ENCODE measurements around the gene NAA25. TPM values are rescaled to one million over a fixed set of nuclear protein-coding genes. Genes with fewer than 3 reads are reported as not detected.

Gene NAA25
- total and polyA plus RNA-seq, 7 donors = 10.9 to 46.5 (median 28.1) TPM

GRCh38 chr12:112031472-112031871, 77.1 kb downstream of the NAA25 start:
- no peak for TF ChIP-seq CTCF (IDR thresholded peaks at IDR 0.05)
- ATAC-seq (no peak), DNase-seq (no peak)
- H3K4me1 ChIP-seq = no peaks in the 10 kb centered on the region
- intact Hi-C loops (cut with DNase I) = loop anchor here in 1 of 2 donors (10.0 kb wide), 1 partner anchor 203 kb away; no protein-coding TSS in a partner anchor
- no peaks in the 10 kb centered on the region for H3K9me3 ChIP-seq
- 89 to 94% (median 92%) methylated on average over 2 of the region's 2 CpGs for WGBS, 3 donors
- H3K36me3 ChIP-seq (ENCODE audit: insufficient read depth in 1 of 2, low read depth in 1 of 2) = peaks cover 13 to 99% of the 10 kb centered on the region in 2 donors
- no peak overlapping the region for H3K4me3 ChIP-seq
- no peak overlapping the region for H3K27ac ChIP-seq
- H3K27me3 ChIP-seq (ENCODE audit: insufficient read depth in 3 of 3, low read length in 2 of 3) = no peaks in the 10 kb centered on the region

GRCh38 chr12:112029301-112029700, 79.3 kb downstream of the NAA25 start:
- no peak for TF ChIP-seq CTCF (IDR thresholded peaks at IDR 0.05)
- WGBS, 3 donors = 91 to 97% (median 94%) methylated on average over 2 of the region's 2 CpGs
- DNase-seq (no peak), ATAC-seq (no peak)
- no peak overlapping the region for H3K27ac ChIP-seq
- no peaks in the 10 kb centered on the region for H3K27me3 ChIP-seq (ENCODE audit: insufficient read depth in 3 of 3, low read length in 2 of 3)
- H3K4me3 ChIP-seq = no peak overlapping the region
- no peaks in the 10 kb centered on the region for H3K9me3 ChIP-seq
- H3K4me1 ChIP-seq = no peaks in the 10 kb centered on the region
- intact Hi-C loops (cut with DNase I) = no loop called here
- peaks cover 14 to 94% of the 10 kb centered on the region in 2 donors for H3K36me3 ChIP-seq (ENCODE audit: insufficient read depth in 1 of 2, low read depth in 1 of 2)

GRCh38 chr12:112025808-112026375, 82.7 kb downstream of the NAA25 start:
- Histone ChIP-seq H3K27me3 (ENCODE audit: insufficient read depth in 3 of 3, low read length in 2 of 3) (no peaks in the 10 kb centered on the region), H3K9me3 (no peaks in the 10 kb centered on the region), H3K27ac (no peak overlapping the region), H3K4me1 (no peaks in the 10 kb centered on the region), H3K4me3 (no peak overlapping the region), H3K36me3 (ENCODE audit: insufficient read depth in 1 of 2, low read depth in 1 of 2) (peaks cover 11 to 92% of the 10 kb centered on the region in 2 donors)
- intact Hi-C loops (cut with DNase I) = no loop called here
- TF ChIP-seq CTCF (IDR thresholded peaks at IDR 0.05) = no peak
- ATAC-seq (no peak), DNase-seq (no peak)
- 57 to 61% (median 59%) methylated on average over 4 of the region's 4 CpGs for WGBS, 3 donors

- no peak for DNase-seq
- H3K9me3 ChIP-seq = no peaks in the 10 kb centered on the region
- no peak for ATAC-seq
- H3K36me3 ChIP-seq (ENCODE audit: insufficient read depth in 1 of 2, low read depth in 1 of 2) = peaks cover 7 to 83% of the 10 kb centered on the region in 2 donors
- H3K27me3 ChIP-seq (ENCODE audit: insufficient read depth in 3 of 3, low read length in 2 of 3) = no peaks in the 10 kb centered on the region
- intact Hi-C loops (cut with DNase I) = no loop called here
- no peak overlapping the region for H3K27ac ChIP-seq
- H3K4me3 ChIP-seq = no peak overlapping the region
- WGBS, 3 donors = 58 to 88% (median 73%) methylated on average over 4 of the region's 4 CpGs
- peaks cover 3% of the 10 kb centered on the region for H3K4me1 ChIP-seq
- TF ChIP-seq CTCF (IDR thresholded peaks at IDR 0.05) = no peak
Observed at GRCh38 chr12:112023759-112024396, 84.7 kb downstream of the NAA25 start.
